Kidney (tissue), 14 donors: Measurements from ENCODE around the gene UROD. TPM values are rescaled to one million over a fixed set of nuclear protein-coding genes. Genes with fewer than 3 reads are reported as not detected.

Experiments used
- DNase-seq, 5 donors: peaks; one replicate each; pipeline ENCODE4 v3.0.0-alpha.2; 2013 to 2020
- FAIRE-seq: peaks from 2 replicates; lab custom pipeline; 2012; peaks lifted over from hg19 to GRCh38; lab: Jason Lieb, UNC
- H3K27ac ChIP-seq, 2 donors: one replicate each; pipeline ENCODE4 v1.7.0; 2013; ENCODE audit warnings: low read depth in 2 of 2, low read length in 2 of 2, inconsistent platforms in 1 of 2
- H3K27me3 ChIP-seq: one replicate; pipeline ENCODE4 v1.7.1; 2013; ENCODE audit warnings: low read length, inconsistent platforms; ENCODE audit not compliant: control insufficient read depth, insufficient read depth
- H3K36me3 ChIP-seq, 3 donors: one replicate each; pipeline versions ENCODE4 v1.7.0 to v1.7.1; 2013; ENCODE audit warnings: low read length in 3 of 3, control low read depth in 1 of 3, inconsistent platforms in 1 of 3; ENCODE audit not compliant: insufficient read depth in 3 of 3, control insufficient read depth in 2 of 3
- H3K4me1 ChIP-seq, 3 donors: one replicate each; pipeline versions ENCODE4 v1.7.0 to v1.7.1; 2013; ENCODE audit warnings: low read length in 3 of 3, inconsistent platforms in 1 of 3, low read depth in 1 of 3; ENCODE audit not compliant: control insufficient read depth in 2 of 3, insufficient read depth in 2 of 3
- H3K4me3 ChIP-seq, 3 donors: one replicate each; pipeline versions ENCODE4 v1.7.0 to v1.8.1; 2013; ENCODE audit warnings: low read length in 3 of 3, control low read depth in 1 of 3, inconsistent platforms in 1 of 3
- H3K9ac ChIP-seq, 3 donors: one replicate each; pipeline versions ENCODE4 v1.7.0 to v1.7.1; 2013; ENCODE audit warnings: low read length in 3 of 3, control low read depth in 1 of 3, inconsistent platforms in 1 of 3
- H3K9me3 ChIP-seq, 3 donors: one replicate each; pipeline versions ENCODE4 v1.7.0 to v1.7.1; 2013; ENCODE audit warnings: low read length in 3 of 3, control low read depth in 1 of 3, inconsistent platforms in 1 of 3; ENCODE audit not compliant: control insufficient read depth in 2 of 3, insufficient read depth in 1 of 3
- CTCF ChIP-seq: IDR thresholded peaks from 3 replicates; pipeline ENCODE4 v1.5.1; 2012; ENCODE audit warnings: mild to moderate bottlenecking, moderate library complexity, borderline replicate concordance; ENCODE audit not compliant: insufficient read depth; ENCODE audit errors: extremely low read depth
- intact Hi-C: fragments of 100-400 bp; cut with DNase I; formaldehyde crosslinking; loops from one replicate; pipeline ENCODE4 v1.11.1; 2022
- polyA plus RNA-seq: library from polyadenylated mRNA; stranded (reverse); fragments of 350-450 nt; fragmentation: Illumina TruSeq; extraction: RNeasy Lipid Tissue Mini Kit (QIAGEN cat#74804); gene quantifications from one replicate; pipeline ENCODE4 v1.2.3, GENCODE V29; 2014; ENCODE audit warnings: low read depth, low replicate concordance; ENCODE audit not compliant: insufficient read depth
- total RNA-seq: library from RNA; stranded (reverse); fragmentation: NEBNext Ultra II Directional; extraction: Animal tissue kit (Norgen Biotek cat#: 25700); gene quantifications from one replicate; pipeline ENCODE4 v1.2.1, GENCODE V29; 2021
- donor health status: control.
- donor health status: control.
- donor health status: control.
- donor health status: control.
- donor health status: control.
- donor health status: DM: yes; HTN: yes; CAD: no.
- donor health status: Normal renal cell carcinoma (clear cell type).

The UROD gene
- total and polyA plus RNA-seq, 2 donors from 2014 or later: 71.0 to 172 TPM

DNA sequence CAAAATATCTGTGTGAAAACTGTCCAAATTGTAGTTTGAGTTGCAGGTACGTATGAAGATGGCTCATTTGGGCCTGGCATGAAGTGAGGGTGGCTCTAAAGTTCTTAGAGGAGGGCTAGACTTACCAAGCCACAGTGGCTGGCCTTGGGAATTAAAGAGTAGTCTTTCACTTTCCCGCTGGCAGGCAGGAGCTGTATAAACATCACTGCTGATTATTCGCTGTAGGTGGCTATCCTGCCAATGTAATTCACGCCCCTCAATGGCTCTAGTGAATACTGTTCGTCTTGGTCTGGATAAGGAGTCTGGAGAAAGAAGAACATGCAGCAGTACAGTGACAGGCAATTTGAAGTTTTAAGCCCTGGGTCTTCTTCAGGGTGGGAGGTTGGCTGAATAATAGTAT is 31.0 kb downstream of the UROD start:
- DNase-seq (no peak), FAIRE-seq (no peak)
- H3K9me3 ChIP-seq: no peaks in the 10 kb centered on the region
- TF ChIP-seq CTCF: no peak
- H3K27ac ChIP-seq: no peak overlapping the region
- no peak overlapping the region for H3K9ac ChIP-seq
- H3K36me3 ChIP-seq: peaks cover 0 to 4% (median 0%) of the 10 kb centered on the region in 3 donors
- no peaks in the 10 kb centered on the region for H3K4me1 ChIP-seq
- intact Hi-C loops: no loop called here
- H3K27me3 ChIP-seq: no peaks in the 10 kb centered on the region
- H3K4me3 ChIP-seq: no peak overlapping the region

DNA sequence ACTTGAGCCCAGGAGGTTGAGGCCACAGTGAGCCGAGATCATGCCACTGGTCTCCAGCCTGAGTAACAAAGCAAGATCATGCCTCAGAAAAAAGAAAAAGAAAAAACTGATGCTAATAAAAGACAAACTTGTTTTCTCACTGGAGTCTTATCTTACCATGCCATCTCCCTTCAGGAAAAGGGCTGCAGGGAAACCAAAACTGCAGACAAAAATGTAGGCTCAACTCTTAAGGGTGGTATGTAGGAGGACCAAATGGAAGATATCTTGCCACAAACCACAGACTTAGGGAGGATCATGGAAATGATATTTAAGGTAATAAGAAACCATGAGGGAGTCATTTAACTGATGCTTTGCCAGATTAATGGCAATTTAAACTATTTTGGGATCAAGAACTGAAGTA is 32.9 kb downstream of the UROD start:
- Histone ChIP-seq H3K4me3 (no peak overlapping the region), H3K9me3 (no peaks in the 10 kb centered on the region), H3K9ac (no peak overlapping the region), H3K27me3 (no peaks in the 10 kb centered on the region), H3K4me1 (no peaks in the 10 kb centered on the region), H3K27ac (no peak overlapping the region), H3K36me3 (peaks cover 0 to 4% (median 0%) of the 10 kb centered on the region in 3 donors)
- FAIRE-seq (no peak), DNase-seq (no peak)
- intact Hi-C loops: no loop called here
- TF ChIP-seq CTCF: no peak

- no peaks in the 10 kb centered on the region for H3K4me1 ChIP-seq
- no peak overlapping the region for H3K27ac ChIP-seq
- no peak overlapping the region for H3K4me3 ChIP-seq
- TF ChIP-seq CTCF: no peak
- peaks cover 0 to 4% (median 0%) of the 10 kb centered on the region in 3 donors for H3K36me3 ChIP-seq
- intact Hi-C loops: no loop called here
- H3K9ac ChIP-seq: no peak overlapping the region
- DNase-seq (no peak), FAIRE-seq (no peak)
- no peaks in the 10 kb centered on the region for H3K9me3 ChIP-seq
- H3K27me3 ChIP-seq: no peaks in the 10 kb centered on the region
Observed at GRCh38 chr1:45047032-45047431, 35.0 kb downstream of the UROD start.
